Heart left ventricle (tissue), 13 donors: ENCODE measurements around the gene SMPDL3B.

Experiments used
- CTCF ChIP-seq, 12 donors: fragments of 200-600 bp; sonication (generic) in 4 of 12; IDR thresholded peaks; one replicate each; pipeline versions ENCODE4 v1.5.0 to v1.8.0; 2018 to 2022; ENCODE audit warnings: antibody characterized with exemption in 12 of 12, mild to moderate bottlenecking in 5 of 12
- POLR2A ChIP-seq, 2 donors: fragments of 450-650 bp; IDR thresholded peaks; one replicate each; pipeline ENCODE4 v1.6.1; 2017; ENCODE audit warnings: antibody characterized with exemption in 2 of 2, mild to moderate bottlenecking in 2 of 2, moderate library complexity in 2 of 2
- donor health status: ischemic (EF 13 %, LVEDD 7.1; RV severe dilation, severe dysfunction).
- donor health status: DM: no; HTN: yes; CAD: no.
- donor health status: DM: no; HTN: no; CAD: no.
- donor health status: ischemic (EF 25% LVEDD 6.9; RV normal size, moderate dysfunction).
- donor health status: ischemic (EF 25% LVEDD 5.7; RV mildly dilated, moderate dysfunction).
- donor health status: ischemic (EF 35%, LVEDD 5.7; RV mildly dilated, moderate dysfunction).
- donor health status: nonischemic (EF 11% LVEDD 7.7; RV severe dilation, severe dysfunction).
- donor health status: DM: yes; HTN: yes; CAD: no.
- donor health status: PGD.
- donor health status: ischemic (EF 29% LVEDD 5.4; RV normal size, mild dysfunction).
- donor health status: nonischemic (EF 23%, LVEDD 6.1; RV moderate dilation, normal function).

- TF ChIP-seq CTCF (IDR thresholded peaks at IDR 0.05), result no peak
- no peak for TF ChIP-seq POLR2A (IDR thresholded peaks at IDR 0.05)
Measured at GRCh38 chr1:27967884-27968466, 33.2 kb downstream of the SMPDL3B start.
